Measurements from ENCODE around the gene BAZ2B. TPM values are rescaled to one million over a fixed set of nuclear protein-coding genes. Genes with fewer than 3 reads are reported as not detected.

BAZ2B gene
- total RNA-seq, 1 donor from 2014 or later = 69.8 TPM

GRCh38 chr2:159605441-159606178, 10.7 kb downstream of the BAZ2B start:
- H3K27me3 Mint-ChIP-seq (ENCODE audit: low read depth, unreplicated experiment) = no peaks in the 10 kb centered on the region
- peak overlapping the region; percentile 4 for H3K4me2 ChIP-seq (ENCODE audit: low read length)
- H3K4me3 ChIP-seq (ENCODE audit: insufficient read depth, low read depth, low read length) = no peak overlapping the region
- H3K79me2 ChIP-seq (ENCODE audit: insufficient read depth, low read length) = peaks cover 79% of the 10 kb centered on the region
- peaks cover 6% of the 10 kb centered on the region for H3K4me1 ChIP-seq (ENCODE audit: insufficient read depth, low read length)
- H2AFZ ChIP-seq (ENCODE audit: low read depth, low read length) = no peak overlapping the region
- TF ChIP-seq EZH2 (IDR thresholded peaks at IDR 0.05; ENCODE audit: insufficient read depth, low read length) = no peak
- no peak for TF ChIP-seq CTCF (IDR thresholded peaks at IDR 0.05; ENCODE audit: insufficient read depth, low read depth, low read length)
- no peak overlapping the region for H3K9ac ChIP-seq (ENCODE audit: low read length)
- H3K4me3 Mint-ChIP-seq (ENCODE audit: unreplicated experiment) = peak overlapping the region; percentile 1
- no peaks in the 10 kb centered on the region for H3K9me3 ChIP-seq (ENCODE audit: insufficient read depth, low read depth, low read length)
- H4K20me1 ChIP-seq (ENCODE audit: insufficient read depth, low read length) = peaks cover 36% of the 10 kb centered on the region
- H3K36me3 Mint-ChIP-seq (ENCODE audit: low read depth, unreplicated experiment) = no peaks in the 10 kb centered on the region
- FAIRE-seq (no peak), DNase-seq (ENCODE audit: low read depth) (no peak)
- peaks cover 17% of the 10 kb centered on the region for H3K4me1 Mint-ChIP-seq (ENCODE audit: low read depth, unreplicated experiment)
- H3K27ac Mint-ChIP-seq (ENCODE audit: unreplicated experiment) = no peak overlapping the region
- no peaks in the 10 kb centered on the region for H3K36me3 ChIP-seq (ENCODE audit: insufficient read depth, low read length)
- H3K27ac ChIP-seq (ENCODE audit: low read depth, low read length) = no peak overlapping the region
- H3K9me3 Mint-ChIP-seq (ENCODE audit: unreplicated experiment) = no peaks in the 10 kb centered on the region
- H3K27me3 ChIP-seq (ENCODE audit: insufficient read depth, low read length) = no peaks in the 10 kb centered on the region

GRCh38 chr2:159604159-159604558, 12.2 kb downstream of the BAZ2B start:
- Mint-ChIP-seq H3K9me3 (ENCODE audit: unreplicated experiment) (no peaks in the 10 kb centered on the region), H3K27ac (ENCODE audit: unreplicated experiment) (no peak overlapping the region), H3K4me1 (ENCODE audit: low read depth, unreplicated experiment) (peaks cover 15% of the 10 kb centered on the region), H3K36me3 (ENCODE audit: low read depth, unreplicated experiment) (no peaks in the 10 kb centered on the region), H3K4me3 (ENCODE audit: unreplicated experiment) (no peak overlapping the region), H3K27me3 (ENCODE audit: low read depth, unreplicated experiment) (no peaks in the 10 kb centered on the region)
- Histone ChIP-seq H2AFZ (ENCODE audit: low read depth, low read length) (no peak overlapping the region), H3K4me3 (ENCODE audit: insufficient read depth, low read depth, low read length) (no peak overlapping the region), H3K4me2 (ENCODE audit: low read length) (no peak overlapping the region), H3K36me3 (ENCODE audit: insufficient read depth, low read length) (no peaks in the 10 kb centered on the region), H3K27me3 (ENCODE audit: insufficient read depth, low read length) (no peaks in the 10 kb centered on the region), H3K27ac (ENCODE audit: low read depth, low read length) (no peak overlapping the region), H3K79me2 (ENCODE audit: insufficient read depth, low read length) (peaks cover 71% of the 10 kb centered on the region), H3K9ac (ENCODE audit: low read length) (no peak overlapping the region), H4K20me1 (ENCODE audit: insufficient read depth, low read length) (peaks cover 28% of the 10 kb centered on the region), H3K4me1 (ENCODE audit: insufficient read depth, low read length) (peaks cover 8% of the 10 kb centered on the region), H3K9me3 (ENCODE audit: insufficient read depth, low read depth, low read length) (no peaks in the 10 kb centered on the region)
- DNase-seq (ENCODE audit: low read depth) (no peak), FAIRE-seq (no peak)
- TF ChIP-seq CTCF (IDR thresholded peaks at IDR 0.05; ENCODE audit: insufficient read depth, low read depth, low read length) (no peak), EZH2 (IDR thresholded peaks at IDR 0.05; ENCODE audit: insufficient read depth, low read length) (no peak)

DNA sequence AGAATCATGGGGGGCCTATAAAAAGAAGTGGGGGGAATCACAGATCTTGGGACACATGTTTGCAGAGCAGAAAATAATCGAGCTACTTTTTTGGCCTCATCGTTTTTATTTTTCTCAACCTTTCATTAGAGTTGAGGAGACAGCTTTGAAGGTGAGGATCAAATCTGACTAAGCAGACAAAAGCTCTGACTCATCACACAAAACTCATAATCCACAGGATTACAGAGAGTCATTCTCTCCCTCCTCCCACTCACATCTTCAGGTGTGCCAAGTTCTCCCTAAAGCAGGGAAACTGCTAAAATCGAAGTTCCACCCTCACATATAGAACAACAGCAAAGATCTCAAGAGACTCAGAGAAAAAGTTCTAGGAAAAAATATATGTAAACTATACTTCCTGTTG, 15.6 kb downstream of the BAZ2B start:
- no peaks in the 10 kb centered on the region for H3K9me3 Mint-ChIP-seq (ENCODE audit: unreplicated experiment)
- peaks cover 20% of the 10 kb centered on the region for H4K20me1 ChIP-seq (ENCODE audit: insufficient read depth, low read length)
- no peaks in the 10 kb centered on the region for H3K36me3 ChIP-seq (ENCODE audit: insufficient read depth, low read length)
- no peak overlapping the region for H3K27ac Mint-ChIP-seq (ENCODE audit: unreplicated experiment)
- no peak overlapping the region for H2AFZ ChIP-seq (ENCODE audit: low read depth, low read length)
- no peak overlapping the region for H3K4me3 Mint-ChIP-seq (ENCODE audit: unreplicated experiment)
- FAIRE-seq (peak; percentile 75), DNase-seq (ENCODE audit: low read depth) (peak; percentile 83)
- TF ChIP-seq CTCF (IDR thresholded peaks at IDR 0.05; ENCODE audit: insufficient read depth, low read depth, low read length) (no peak), EZH2 (IDR thresholded peaks at IDR 0.05; ENCODE audit: insufficient read depth, low read length) (no peak)
- no peaks in the 10 kb centered on the region for H3K27me3 Mint-ChIP-seq (ENCODE audit: low read depth, unreplicated experiment)
- H3K79me2 ChIP-seq (ENCODE audit: insufficient read depth, low read length) = peaks cover 63% of the 10 kb centered on the region
- peaks cover 8% of the 10 kb centered on the region for H3K4me1 ChIP-seq (ENCODE audit: insufficient read depth, low read length)
- peaks cover 2% of the 10 kb centered on the region for H3K36me3 Mint-ChIP-seq (ENCODE audit: low read depth, unreplicated experiment)
- H3K4me3 ChIP-seq (ENCODE audit: insufficient read depth, low read depth, low read length) = no peak overlapping the region
- no peaks in the 10 kb centered on the region for H3K9me3 ChIP-seq (ENCODE audit: insufficient read depth, low read depth, low read length)
- H3K4me1 Mint-ChIP-seq (ENCODE audit: low read depth, unreplicated experiment) = peaks cover 10% of the 10 kb centered on the region
- peak overlapping the region; percentile 24 for H3K4me2 ChIP-seq (ENCODE audit: low read length)
- peak overlapping the region; percentile 9 for H3K9ac ChIP-seq (ENCODE audit: low read length)
- peak overlapping the region; percentile 60 for H3K27ac ChIP-seq (ENCODE audit: low read depth, low read length)
- H3K27me3 ChIP-seq (ENCODE audit: insufficient read depth, low read length) = no peaks in the 10 kb centered on the region

Measured in astrocyte (in vitro differentiated cells and primary cell).